K562 (cell line): Measurements from ENCODE around the gene DPYSL4. TPM values are rescaled to one million over a fixed set of nuclear protein-coding genes. Genes with fewer than 3 reads are reported as not detected.

ENCODE experiments used
- ARID2 ChIP-seq: fragments of 450-650 bp; IDR thresholded peaks from 2 replicates; pipeline ENCODE4 v1.6.1; 2017; ENCODE audit warnings: antibody characterized with exemption, mild to moderate bottlenecking
- CBFA2T2 ChIP-seq: fragments of 450-650 bp; conservative IDR thresholded peaks from 2 replicates; pipeline ENCODE4 v1.6.1; 2017; ENCODE audit warnings: mild to moderate bottlenecking
- CHCHD3 ChIP-seq: fragments of 250-450 bp; sonication (Bioruptor Pico); IDR thresholded peaks from 2 replicates; pipeline ENCODE4 v2.1.2; 2022; ENCODE audit warnings: mild to moderate bottlenecking
- DNMT1 ChIP-seq: fragments of 450-650 bp; IDR thresholded peaks from 2 replicates; pipeline ENCODE4 v1.6.1; 2016; ENCODE audit warnings: antibody characterized with exemption, mild to moderate bottlenecking
- ETV6 ChIP-seq, 3 experiments: fragments of 150-350 bp in 1 of 3; sonication (generic) in 1 of 3; formaldehyde crosslinking in 1 of 3; IDR thresholded peaks; 2 replicates each; pipeline versions ENCODE4 v1.6.1 to v1.8.0; 2014 to 2022; ENCODE audit warnings: borderline replicate concordance in 2 of 3, low read depth in 2 of 3, antibody characterized with exemption in 1 of 3, low read length in 1 of 3, mild to moderate bottlenecking in 1 of 3, missing genetic modification reagents in 1 of 3
- EZH2 ChIP-seq: IDR thresholded peaks from 2 replicates; pipeline ENCODE4 v1.6.1; 2012; ENCODE audit warnings: low read depth, mild to moderate bottlenecking, inconsistent platforms, low read length, borderline replicate concordance
- FOS ChIP-seq: IDR thresholded peaks from 3 replicates; pipeline ENCODE4 v1.6.1; 2011; ENCODE audit not compliant: insufficient read length; ENCODE audit errors: extremely low read depth
- GABPB1 ChIP-seq: sonication (generic); formaldehyde crosslinking; IDR thresholded peaks from 2 replicates; pipeline ENCODE4 v1.8.0; 2022; ENCODE audit warnings: mild to moderate bottlenecking, missing genetic modification reagents
- GTF2E2 ChIP-seq: fragments of 200-800 bp; sonication (Bioruptor generic); IDR thresholded peaks from 2 replicates; pipeline ENCODE4 v1.6.1; 2016; ENCODE audit warnings: missing genetic modification characterization, missing compliant biosample characterization
- HMG20A ChIP-seq: fragments of 450-650 bp; formaldehyde crosslinking; conservative IDR thresholded peaks from 2 replicates; pipeline ENCODE4 v1.4.0; 2020; ENCODE audit warnings: mild to moderate bottlenecking, mixed read lengths
- KDM5B ChIP-seq: fragments of 200-600 bp; sonication (generic); IDR thresholded peaks from 2 replicates; pipeline ENCODE4 v1.6.1; 2012; ENCODE audit warnings: low read depth, mild to moderate bottlenecking, moderate library complexity, low read length, control low read depth, inconsistent platforms; ENCODE audit not compliant: insufficient replicate concordance
- MBD2 ChIP-seq: sonication (generic); IDR thresholded peaks from 2 replicates; pipeline ENCODE4 v1.6.1; 2016; ENCODE audit warnings: low read depth, borderline replicate concordance
- PHB2 ChIP-seq: fragments of 450-650 bp; IDR thresholded peaks from 2 replicates; pipeline ENCODE4 v1.6.1; 2017; ENCODE audit warnings: low read depth
- POLR3G ChIP-seq: IDR thresholded peaks from 2 replicates; pipeline ENCODE4 v1.6.1; 2011; ENCODE audit not compliant: insufficient read length, insufficient replicate concordance; ENCODE audit errors: extremely low read depth
- RBM39 ChIP-seq: fragments of 200-400 bp; formaldehyde crosslinking; optimal IDR thresholded peaks from 2 replicates; pipeline ENCODE3; 2018; ENCODE audit warnings: low read depth, low read length
- SIN3A ChIP-seq, 2 experiments: fragments of 150-350 bp in 1 of 2; IDR thresholded peaks; 2 replicates each; pipeline ENCODE4 v1.6.1; 2011 to 2016; ENCODE audit warnings: borderline replicate concordance in 2 of 2, low read depth in 2 of 2, low read length in 2 of 2, mild to moderate bottlenecking in 2 of 2, moderate library complexity in 2 of 2; ENCODE audit not compliant: control insufficient read depth in 1 of 2
- SNIP1 ChIP-seq: fragments of 450-650 bp; IDR thresholded peaks from 2 replicates; pipeline ENCODE4 v1.7.1; 2017; ENCODE audit warnings: low read depth, mild to moderate bottlenecking
- SOX6 ChIP-seq: fragments of 450-650 bp; IDR thresholded peaks from 2 replicates; pipeline ENCODE4 v1.6.1; 2014; ENCODE audit warnings: mild to moderate bottlenecking
- SREBF2 ChIP-seq: sonication (generic); formaldehyde crosslinking; IDR thresholded peaks from 2 replicates; pipeline ENCODE4 v1.4.0; 2020; ENCODE audit warnings: mild to moderate bottlenecking, missing genetic modification reagents
- SUPT5H ChIP-seq: fragments of 450-650 bp; IDR thresholded peaks from 2 replicates; pipeline ENCODE4 v1.6.1; 2016
- ZNF23 ChIP-seq: fragments of 250-450 bp; sonication (Bioruptor Pico); IDR thresholded peaks from 2 replicates; pipeline ENCODE4 v1.4.0; 2020; ENCODE audit warnings: mild to moderate bottlenecking
- ZNF696 ChIP-seq: fragments of 250-450 bp; sonication (Bioruptor Pico); conservative IDR thresholded peaks from 2 replicates; pipeline ENCODE4 v1.4.0; 2020; ENCODE audit warnings: mild to moderate bottlenecking, moderate library complexity
- ZNF79 ChIP-seq: fragments of 250-450 bp; sonication (Bioruptor Pico); IDR thresholded peaks from 2 replicates; pipeline ENCODE4 v1.4.0; 2020; ENCODE audit warnings: low read depth, mild to moderate bottlenecking, moderate library complexity
- polyA plus RNA-seq, 8 experiments: library from polyadenylated mRNA; depleted of rRNA in 4 of 8; stranded (reverse) in 5 of 8; unstranded in 3 of 8; fragments of >200 nt; fragmentation: Nextera tagmentation in 2 of 8; fragmentation: Illumina TruSeq in 1 of 8; extraction: Ambion mirVana in 2 of 8; extraction: Trizol in 1 of 8; gene quantifications; 2 replicates each; pipeline versions ENCODE4 v1.2.1 to v1.2.3, GENCODE V29; 2011 to 2014; ENCODE audit warnings: inconsistent platforms in 1 of 8, missing spikeins in 1 of 8
- total RNA-seq, 7 experiments: library from RNA; depleted of rRNA in 6 of 7; stranded (reverse); fragments of >200 nt in 6 of 7; fragmentation: Illumina TruSeq in 2 of 7; extraction: Trizol in 2 of 7; gene quantifications; 2 replicates each; pipeline versions ENCODE4 v1.2.1 to v1.2.3, GENCODE V29; 2011 to 2021; ENCODE audit warnings: low replicate concordance in 1 of 7
- TF ChIP-seq, protein P1 (sequence below): fragments of 250-450 bp; sonication (Bioruptor Pico); IDR thresholded peaks from 2 replicates; pipeline ENCODE4 v1.4.0; 2020; ENCODE audit warnings: mild to moderate bottlenecking, moderate library complexity
- TF ChIP-seq, protein P2 (sequence below), 2 experiments: IDR thresholded peaks; 2 replicates each; pipeline ENCODE4 v1.6.1; 2011; ENCODE audit warnings: borderline replicate concordance in 1 of 2, control low read depth in 1 of 2, low read depth in 1 of 2, low read length in 1 of 2, mild to moderate bottlenecking in 1 of 2, mixed read lengths in 1 of 2, moderate library complexity in 1 of 2; ENCODE audit not compliant: insufficient read depth in 1 of 2, insufficient read length in 1 of 2, poor library complexity in 1 of 2, severe bottlenecking in 1 of 2; ENCODE audit errors: extremely low read depth in 1 of 2

The DPYSL4 gene
- total and polyA plus RNA-seq, 9 of the 15 experiments (the other 6 are each of a cell fraction or from before 2014, with no cell fraction given), result 0.03 TPM; not detected in 8

DNA sequence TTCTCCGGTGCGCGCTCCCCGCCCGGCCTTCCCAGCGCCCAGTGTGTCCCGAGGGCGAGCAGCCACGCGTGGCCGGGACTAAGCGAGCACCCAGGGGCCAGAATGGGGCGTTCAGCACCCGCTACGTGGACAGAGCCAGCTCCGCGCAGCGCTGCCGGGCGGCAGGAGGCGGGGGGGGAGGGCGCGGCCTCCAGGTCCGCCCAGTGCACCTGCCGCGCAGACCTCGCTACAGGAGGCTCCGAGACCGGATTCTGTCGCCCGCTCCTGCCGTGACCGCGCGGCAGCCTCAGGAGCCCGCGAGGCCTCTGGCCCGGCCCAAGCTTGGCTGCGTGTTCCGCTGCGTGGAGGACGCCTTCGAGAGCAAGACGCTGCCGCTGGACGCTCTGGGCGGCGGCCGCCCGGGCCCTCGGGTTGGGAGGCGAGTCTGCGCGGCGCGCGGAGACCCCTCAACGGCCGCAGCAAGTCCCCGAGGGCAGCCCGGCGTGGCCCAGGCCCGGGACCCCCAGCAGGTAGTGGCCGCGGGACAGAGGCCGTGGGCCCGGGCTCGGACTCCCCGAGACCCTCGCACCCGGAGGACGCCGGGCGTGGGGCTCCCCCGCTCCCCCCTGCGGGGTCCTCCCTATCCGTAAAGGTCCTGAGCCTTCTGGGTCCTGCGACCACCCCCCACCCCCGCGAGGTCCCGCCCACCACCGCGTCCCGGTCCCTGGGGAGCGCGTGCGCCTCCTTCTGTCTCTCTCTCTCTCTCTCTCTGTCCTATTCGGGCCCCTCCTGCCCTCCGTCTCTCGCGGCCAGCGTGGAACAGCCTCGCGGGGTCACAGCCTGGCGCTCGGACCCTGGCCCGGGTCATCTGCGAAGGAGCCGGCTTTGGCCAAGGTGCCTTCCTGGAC, 904 bp upstream of the DPYSL4 start (continued):
- TF ChIP-seq, protein P1, sequence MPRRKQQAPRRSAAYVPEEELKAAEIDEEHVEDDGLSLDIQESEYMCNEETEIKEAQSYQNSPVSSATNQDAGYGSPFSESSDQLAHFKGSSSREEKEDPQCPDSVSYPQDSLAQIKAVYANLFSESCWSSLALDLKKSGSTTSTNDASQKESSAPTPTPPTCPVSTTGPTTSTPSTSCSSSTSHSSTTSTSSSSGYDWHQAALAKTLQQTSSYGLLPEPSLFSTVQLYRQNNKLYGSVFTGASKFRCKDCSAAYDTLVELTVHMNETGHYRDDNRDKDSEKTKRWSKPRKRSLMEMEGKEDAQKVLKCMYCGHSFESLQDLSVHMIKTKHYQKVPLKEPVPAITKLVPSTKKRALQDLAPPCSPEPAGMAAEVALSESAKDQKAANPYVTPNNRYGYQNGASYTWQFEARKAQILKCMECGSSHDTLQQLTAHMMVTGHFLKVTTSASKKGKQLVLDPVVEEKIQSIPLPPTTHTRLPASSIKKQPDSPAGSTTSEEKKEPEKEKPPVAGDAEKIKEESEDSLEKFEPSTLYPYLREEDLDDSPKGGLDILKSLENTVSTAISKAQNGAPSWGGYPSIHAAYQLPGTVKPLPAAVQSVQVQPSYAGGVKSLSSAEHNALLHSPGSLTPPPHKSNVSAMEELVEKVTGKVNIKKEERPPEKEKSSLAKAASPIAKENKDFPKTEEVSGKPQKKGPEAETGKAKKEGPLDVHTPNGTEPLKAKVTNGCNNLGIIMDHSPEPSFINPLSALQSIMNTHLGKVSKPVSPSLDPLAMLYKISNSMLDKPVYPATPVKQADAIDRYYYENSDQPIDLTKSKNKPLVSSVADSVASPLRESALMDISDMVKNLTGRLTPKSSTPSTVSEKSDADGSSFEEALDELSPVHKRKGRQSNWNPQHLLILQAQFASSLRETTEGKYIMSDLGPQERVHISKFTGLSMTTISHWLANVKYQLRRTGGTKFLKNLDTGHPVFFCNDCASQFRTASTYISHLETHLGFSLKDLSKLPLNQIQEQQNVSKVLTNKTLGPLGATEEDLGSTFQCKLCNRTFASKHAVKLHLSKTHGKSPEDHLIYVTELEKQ, result no peak
- TF ChIP-seq KDM5B (no peak), FOS (no peak), DNMT1 (no peak), SUPT5H (no peak), SNIP1 (no peak), EZH2 (no peak), ZNF23 (CRISPR knock-in tag) (no peak), ZNF79 (CRISPR knock-in tag) (no peak), SREBF2 (CRISPR knock-in tag) (no peak), SIN3A (IDR thresholded peaks at IDR 0.05; ENCODE audit: borderline replicate concordance in 2 of 2, control insufficient read depth in 1 of 2, low read depth in 2 of 2, low read length in 2 of 2) (0 out of 4 replicates have a peak, but pooled peaks of 1 of the 2 experiments have one; percentile 37), ETV6 (IDR thresholded peaks at IDR 0.05; ENCODE audit: borderline replicate concordance in 1 of 2, low read depth in 2 of 2, low read length in 1 of 2) (no peak), ETV6 (CRISPR knock-in tag; IDR thresholded peaks at IDR 0.05; ENCODE audit: borderline replicate concordance) (no peak), PHB2 (no peak), GTF2E2 (no peak), SOX6 (no peak), CBFA2T2 (no peak), HMG20A (CRISPR knock-in tag) (no peak), MBD2 (no peak), ARID2 (no peak), RBM39 (no peak), POLR3G (no peak), ZNF696 (no peak), CHCHD3 (CRISPR knock-in tag) (no peak), GABPB1 (CRISPR knock-in tag) (no peak)
- TF ChIP-seq, protein P2, sequence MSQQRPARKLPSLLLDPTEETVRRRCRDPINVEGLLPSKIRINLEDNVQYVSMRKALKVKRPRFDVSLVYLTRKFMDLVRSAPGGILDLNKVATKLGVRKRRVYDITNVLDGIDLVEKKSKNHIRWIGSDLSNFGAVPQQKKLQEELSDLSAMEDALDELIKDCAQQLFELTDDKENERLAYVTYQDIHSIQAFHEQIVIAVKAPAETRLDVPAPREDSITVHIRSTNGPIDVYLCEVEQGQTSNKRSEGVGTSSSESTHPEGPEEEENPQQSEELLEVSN (IDR thresholded peaks at IDR 0.05; ENCODE audit: borderline replicate concordance in 1 of 2, extremely low read depth in 1 of 2, insufficient read depth in 1 of 2, insufficient read length in 1 of 2, low read depth in 1 of 2, low read length in 1 of 2, poor library complexity in 1 of 2, severe bottlenecking in 1 of 2), result peak in 1 of 2 experiments; percentile 44
